Right lobe of liver (tissue), 4 donors: Measurements from ENCODE around the gene RMP24.

Experiments
- POLR2A ChIP-seq: fragments of 450-650 bp; IDR thresholded peaks from one replicate; pipeline ENCODE4 v1.6.1; 2017; ENCODE audit warnings: antibody characterized with exemption, mild to moderate bottlenecking
- TF ChIP-seq, protein P1 (sequence below), 4 donors: fragments of 200-600 bp in 3 of 4; fragments of 450-650 bp in 1 of 4; IDR thresholded peaks; one replicate each; pipeline versions ENCODE4 v1.5.1 to v1.8.0; 2016 to 2022; ENCODE audit warnings: antibody characterized with exemption in 4 of 4, mild to moderate bottlenecking in 2 of 4
- donor health status: DM: no; HTN: no; CAD: no.
- donor health status: DM: no; HTN: no; CAD: no.
- donor health status: DM: no; HTN: yes; CAD: no.

DNA sequence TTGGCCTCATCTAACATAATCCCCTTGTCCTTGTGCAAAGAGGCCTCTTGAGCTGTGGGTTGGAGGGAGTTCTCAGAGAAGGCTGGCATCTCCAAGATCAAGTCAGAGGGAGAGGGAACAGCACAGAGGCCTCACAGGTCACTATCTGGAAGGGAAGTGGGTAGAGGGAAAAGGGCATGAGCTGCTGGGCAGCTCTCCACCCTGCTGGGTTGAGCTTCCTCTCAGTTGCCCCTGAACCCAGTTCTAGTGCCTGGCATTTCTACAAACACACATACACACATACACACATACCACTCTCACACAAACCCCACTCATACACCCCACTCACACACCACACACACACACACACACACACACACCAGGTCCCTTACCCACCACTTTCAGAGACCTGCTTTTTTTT lies 30.3 kb upstream of the RMP24 start:
- TF ChIP-seq, protein P1, sequence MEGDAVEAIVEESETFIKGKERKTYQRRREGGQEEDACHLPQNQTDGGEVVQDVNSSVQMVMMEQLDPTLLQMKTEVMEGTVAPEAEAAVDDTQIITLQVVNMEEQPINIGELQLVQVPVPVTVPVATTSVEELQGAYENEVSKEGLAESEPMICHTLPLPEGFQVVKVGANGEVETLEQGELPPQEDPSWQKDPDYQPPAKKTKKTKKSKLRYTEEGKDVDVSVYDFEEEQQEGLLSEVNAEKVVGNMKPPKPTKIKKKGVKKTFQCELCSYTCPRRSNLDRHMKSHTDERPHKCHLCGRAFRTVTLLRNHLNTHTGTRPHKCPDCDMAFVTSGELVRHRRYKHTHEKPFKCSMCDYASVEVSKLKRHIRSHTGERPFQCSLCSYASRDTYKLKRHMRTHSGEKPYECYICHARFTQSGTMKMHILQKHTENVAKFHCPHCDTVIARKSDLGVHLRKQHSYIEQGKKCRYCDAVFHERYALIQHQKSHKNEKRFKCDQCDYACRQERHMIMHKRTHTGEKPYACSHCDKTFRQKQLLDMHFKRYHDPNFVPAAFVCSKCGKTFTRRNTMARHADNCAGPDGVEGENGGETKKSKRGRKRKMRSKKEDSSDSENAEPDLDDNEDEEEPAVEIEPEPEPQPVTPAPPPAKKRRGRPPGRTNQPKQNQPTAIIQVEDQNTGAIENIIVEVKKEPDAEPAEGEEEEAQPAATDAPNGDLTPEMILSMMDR (IDR thresholded peaks at IDR 0.05): no peak
- no peak for TF ChIP-seq POLR2A
